Measurements from ENCODE around the gene GALNT7. TPM values are rescaled to one million over a fixed set of nuclear protein-coding genes. Genes with fewer than 3 reads are reported as not detected.

Gene GALNT7
- total RNA-seq, 1 donor from 2014 or later = 67.8 TPM

Small RNA genes lying within 50 kb of the gene (microRNA-seq; reads per million reads assigned to microRNA genes)
- gene MIR548T (ENCODE audit: borderline number of aligned reads, unreplicated experiment) = 8.4 reads per million, percentile 12 among the genes with 10 or more reads in this experiment

Other genes with a start within 250 kb of the GALNT7 start
- 145 and 157 TPM in 2 replicates for gene HMGB2, start 165.5 kb downstream of the GALNT7 start, total RNA-seq
- 23.7 TPM in 2 replicates for gene SAP30, start 202.1 kb downstream of the GALNT7 start, total RNA-seq
- gene SCRG1, start 230.3 kb downstream of the GALNT7 start, total RNA-seq = not detected in 2 replicates

All from progenitor cell of endocrine pancreas (in vitro differentiated cells).